Stimulated activated CD4-positive, alpha-beta T cell treated with anti-CD3 and anti-CD28 coated beads, Interleukin-4, amount 100 ng/mL, for 4 hours (primary cell): Measurements from ENCODE around the gene ATP8B3.
A peak's percentile ranks its signal among the peaks of the same experiment; 100 is the strongest.
"Not testable (repeated sequence)": the region's sequence is repeated elsewhere in the genome, so short reads cannot be mapped to it uniquely, and the experiment has no call there.

Experiments
- DNase-seq, 2 experiments: peaks; one replicate each; pipeline ENCODE4 v3.0.0-alpha.2; 2020

The ATP8B3 gene

GRCh38 chr19:1814391-1814790 lies 2.3 kb upstream of the ATP8B3 start:
- DNase-seq, result no peak

GRCh38 chr19:1813192-1814182 lies 1.4 kb upstream of the ATP8B3 start:
- no peak for DNase-seq

- peak; percentile 69 to 73 for DNase-seq
Observed at GRCh38 chr19:1812426-1813191, 533 bp upstream of the ATP8B3 start.

- DNase-seq, result peak; percentile 49 to 61
Observed at GRCh38 chr19:1811472-1811894, 593 bp downstream of the ATP8B3 start.

- no peak for DNase-seq
Observed at GRCh38 chr19:1810439-1811160, 1.5 kb downstream of the ATP8B3 start.

GRCh38 chr19:1809678-1810077 lies 2.4 kb downstream of the ATP8B3 start:
- no peak for DNase-seq

- no peak for DNase-seq
Observed at GRCh38 chr19:1808395-1808731, 3.7 kb downstream of the ATP8B3 start.

- no peak for DNase-seq
Observed at GRCh38 chr19:1807695-1808394, 4.2 kb downstream of the ATP8B3 start.

- no peak for DNase-seq
Observed at GRCh38 chr19:1807030-1807694, 4.9 kb downstream of the ATP8B3 start.

- DNase-seq, result no peak
Observed at GRCh38 chr19:1806184-1807029, 5.7 kb downstream of the ATP8B3 start.

GRCh38 chr19:1805401-1806183 lies 6.5 kb downstream of the ATP8B3 start:
- no peak for DNase-seq

- DNase-seq, result no peak
Observed at GRCh38 chr19:1804858-1805257, 7.2 kb downstream of the ATP8B3 start.

- DNase-seq, result no peak
Observed at GRCh38 chr19:1799695-1800342, 12.3 kb downstream of the ATP8B3 start.

- not testable (repeated sequence) for DNase-seq
Observed at GRCh38 chr19:1797313-1797712, 14.8 kb downstream of the ATP8B3 start.

GRCh38 chr19:1796395-1797142 lies 15.5 kb downstream of the ATP8B3 start:
- DNase-seq, result no peak

- DNase-seq, result no peak
Observed at GRCh38 chr19:1794424-1795172, 17.5 kb downstream of the ATP8B3 start.

- DNase-seq, result no peak
Observed at GRCh38 chr19:1791879-1792278, 20.2 kb downstream of the ATP8B3 start.
